Activated CD4-positive, alpha-beta T cell treated with anti-CD3 and anti-CD28 coated beads, Interleukin-2, Interleukin-6, amounts not matched to agents 100 ng/mL and 50 ng/mL, durations not matched to agents 16 hours and 8 hours (primary cell): ENCODE results near the gene TESMIN.

Experiments used
- DNase-seq: peaks from one replicate; pipeline ENCODE4 v3.0.0-alpha.2; 2020

Gene TESMIN

DNA sequence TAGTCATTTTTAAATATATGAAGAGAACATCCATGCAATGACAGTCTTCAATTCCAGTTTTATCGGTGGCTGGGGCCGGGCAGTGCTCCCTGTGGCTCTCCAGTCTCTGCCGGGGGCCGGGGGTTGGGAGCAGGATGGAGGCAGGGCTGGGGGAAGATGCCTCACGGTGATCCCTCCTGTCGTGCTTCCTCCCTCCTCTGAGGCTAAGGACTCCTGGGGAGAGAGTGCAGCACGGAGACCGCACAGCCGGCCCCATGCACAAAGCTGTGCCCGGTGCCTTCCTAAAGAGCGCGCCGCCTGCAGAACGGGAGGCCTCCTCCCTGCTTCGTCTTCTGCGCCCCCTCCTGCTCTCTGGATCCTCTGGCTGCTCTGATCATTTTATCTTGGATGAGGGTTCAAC lies 46.4 kb downstream of the TESMIN start:
- DNase-seq: no peak

- no peak for DNase-seq
Measured at GRCh38 chr11:68698993-68699392, 52.3 kb downstream of the TESMIN start.

DNA sequence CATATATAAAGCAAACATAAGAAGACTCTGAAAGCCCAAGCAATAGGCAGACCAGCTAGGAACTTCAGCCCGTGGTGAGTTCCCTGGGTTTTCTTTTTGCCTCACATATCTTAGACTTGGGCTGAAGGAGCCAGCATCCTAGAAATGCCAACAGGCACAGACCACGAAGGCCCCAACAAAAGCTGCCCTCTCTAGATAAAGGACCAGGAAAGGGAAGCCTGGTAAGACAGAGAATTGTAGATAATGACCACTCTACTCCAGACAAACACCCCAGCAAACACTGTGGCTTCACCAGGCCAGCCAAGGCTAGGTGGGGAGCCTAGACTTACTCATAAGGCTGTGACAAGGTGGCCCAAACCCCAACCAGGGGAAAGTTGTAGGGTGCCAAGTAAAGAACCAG lies 55.8 kb downstream of the TESMIN start:
- no peak for DNase-seq

- no peak for DNase-seq
Measured at GRCh38 chr11:68694431-68695297, 56.7 kb downstream of the TESMIN start.

- DNase-seq: no peak
Measured at GRCh38 chr11:68693484-68693882, 57.8 kb downstream of the TESMIN start.

DNA sequence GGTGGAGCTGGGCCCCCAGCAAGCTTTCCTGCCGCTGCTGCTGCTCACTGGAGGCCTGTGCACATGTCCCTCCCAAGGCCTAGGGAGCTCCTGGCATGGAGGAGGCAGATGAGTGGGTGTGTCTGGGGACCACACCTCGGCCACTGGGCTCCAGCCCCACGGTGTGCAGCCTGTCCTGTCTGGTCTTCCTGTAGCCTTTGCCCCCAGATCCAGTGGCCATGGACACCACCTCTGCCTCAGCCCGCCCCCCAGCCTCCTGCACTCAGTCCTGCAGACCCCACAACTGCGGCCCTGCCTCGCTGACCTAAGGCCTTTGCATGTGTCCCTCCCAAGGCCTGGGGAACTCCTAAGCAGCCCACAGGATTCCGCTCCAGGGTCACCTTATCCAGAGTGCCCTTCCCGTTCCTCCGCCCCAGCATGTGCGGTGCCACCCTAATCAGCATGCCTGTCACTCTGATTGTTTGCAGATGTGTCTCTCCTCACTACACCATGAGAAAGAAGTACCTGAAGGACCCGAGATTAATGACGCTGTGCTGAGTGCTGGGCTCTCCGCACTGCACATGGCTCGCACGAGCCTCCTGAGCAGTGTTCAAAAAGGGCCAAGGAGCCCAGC lies 58.3 kb downstream of the TESMIN start:
- DNase-seq: no peak

GRCh38 chr11:68692115-68692514 lies 59.2 kb downstream of the TESMIN start:
- no peak for DNase-seq

GRCh38 chr11:68691402-68691784 lies 59.9 kb downstream of the TESMIN start:
- no peak for DNase-seq

- peak; percentile 16 for DNase-seq
Measured at GRCh38 chr11:68690671-68691401, 60.5 kb downstream of the TESMIN start.

DNA sequence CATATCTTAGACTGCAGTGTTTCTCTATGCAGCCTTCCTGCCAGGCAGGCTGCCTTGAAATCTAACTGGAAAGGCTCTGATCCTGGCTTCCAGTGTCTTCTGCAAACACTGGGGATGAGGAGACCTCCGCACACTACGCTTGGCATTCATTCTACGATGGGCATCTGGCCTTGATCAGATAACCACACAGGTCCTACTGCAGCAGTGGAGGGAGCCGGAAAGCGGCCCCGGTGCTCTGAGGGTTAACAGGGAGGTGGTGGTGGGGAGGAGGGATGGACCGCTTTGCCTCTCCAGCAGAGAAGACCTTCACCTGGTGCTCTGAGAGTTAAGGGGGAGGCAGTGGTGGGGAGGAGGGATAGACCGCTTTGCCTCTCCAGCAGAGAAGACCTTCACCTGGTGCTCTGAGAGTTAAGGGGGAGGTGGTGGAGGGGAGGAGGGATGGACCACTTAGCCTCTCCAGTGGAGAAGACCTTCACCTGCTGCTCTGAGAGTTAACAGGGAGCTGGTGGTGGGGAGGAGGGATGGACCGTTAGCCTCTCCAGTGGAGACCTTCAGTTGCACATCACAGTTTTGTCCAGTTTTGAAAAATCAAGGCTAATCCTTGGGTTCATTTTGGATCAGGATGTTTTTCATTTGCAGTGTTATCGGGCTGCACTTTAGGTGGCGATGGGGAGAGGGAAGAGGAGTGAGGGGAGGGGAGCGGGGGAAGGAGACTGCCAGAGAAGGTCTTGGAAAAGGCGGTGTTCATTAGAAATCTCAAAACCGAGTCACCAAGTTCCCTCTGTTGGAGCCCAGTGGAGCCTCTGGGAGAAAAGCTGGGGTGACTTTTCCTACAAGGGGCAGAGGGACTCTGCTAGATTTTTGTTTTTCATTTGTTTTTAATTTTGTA lies 61.3 kb downstream of the TESMIN start:
- DNase-seq: no peak

DNA sequence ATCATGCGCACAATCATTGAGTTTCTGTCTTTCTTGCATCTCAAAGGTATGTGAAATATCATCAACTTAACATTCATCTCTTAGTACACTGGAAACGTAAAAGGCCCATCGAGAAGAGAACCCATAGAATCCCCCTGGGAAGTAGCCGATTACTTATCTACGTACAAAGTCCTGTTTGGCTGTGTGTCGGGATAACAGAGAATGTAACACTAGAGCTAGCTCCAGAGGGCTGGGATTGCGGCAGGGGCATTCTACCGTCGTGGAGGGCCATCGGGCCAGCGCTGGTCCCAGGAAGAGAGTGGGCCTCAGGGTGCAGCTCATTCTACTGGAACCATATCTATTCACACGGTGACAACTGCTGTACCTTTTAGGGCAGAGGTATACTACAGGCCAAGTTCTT lies 62.4 kb downstream of the TESMIN start:
- no peak for DNase-seq

GRCh38 chr11:68687986-68688385 lies 63.3 kb downstream of the TESMIN start:
- DNase-seq: no peak

DNA sequence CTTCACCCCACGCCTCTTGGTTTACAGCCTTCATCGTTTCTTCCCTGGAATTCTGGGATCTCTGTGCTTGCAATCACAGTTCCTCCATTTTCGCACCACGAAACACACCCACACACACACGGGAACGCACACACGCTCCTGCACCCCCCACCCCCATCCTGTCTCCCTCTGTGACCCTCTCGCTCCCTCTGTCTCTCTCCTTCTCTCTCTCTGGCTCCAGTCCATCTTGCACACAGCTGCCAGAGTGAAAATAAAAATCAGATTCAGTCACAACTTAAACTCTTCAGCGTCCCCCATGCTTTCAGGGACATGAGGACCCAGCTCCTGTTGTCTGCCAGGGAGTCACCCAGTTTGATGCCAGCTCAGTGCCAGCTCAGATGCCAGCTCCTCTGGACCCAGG lies 64.0 kb downstream of the TESMIN start:
- no peak for DNase-seq

GRCh38 chr11:68686486-68686885 lies 64.8 kb downstream of the TESMIN start:
- DNase-seq: no peak

GRCh38 chr11:68685656-68686380 lies 65.5 kb downstream of the TESMIN start:
- DNase-seq: no peak

- DNase-seq: no peak
Measured at GRCh38 chr11:68684385-68685356, 66.6 kb downstream of the TESMIN start, which contains the start of gene GAL. Gene GAL (plus strand): TSS chr11:68684544. CDS start chr11:68684924, 380 bp downstream.

GRCh38 chr11:68683536-68684384 lies 67.6 kb downstream of the TESMIN start:
- no peak for DNase-seq

GRCh38 chr11:68683121-68683520 lies 68.2 kb downstream of the TESMIN start:
- DNase-seq: no peak

DNA sequence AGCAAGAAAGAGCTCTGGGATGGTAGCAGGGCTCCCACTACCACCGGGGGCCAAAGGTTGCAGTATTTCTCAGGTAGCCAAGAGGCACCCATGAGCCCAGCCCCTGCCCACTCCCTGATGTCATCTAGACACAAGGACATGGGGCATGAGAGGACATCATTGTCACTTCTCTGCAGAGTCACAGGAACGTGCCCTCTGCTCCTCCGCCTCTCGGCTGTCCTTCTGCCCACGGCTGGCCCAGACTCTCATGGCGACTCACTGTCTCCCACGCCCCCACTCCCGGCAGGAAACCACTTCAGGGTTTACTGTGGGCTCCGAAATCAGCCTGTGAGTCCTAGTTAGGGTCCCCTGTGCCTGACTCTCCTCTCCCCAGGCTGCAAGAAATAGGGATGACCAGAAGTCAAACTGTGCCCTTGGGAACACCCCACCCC lies 68.8 kb downstream of the TESMIN start:
- no peak for DNase-seq
